ENCODE measurements around the gene SELENON. TPM values are rescaled to one million over a fixed set of nuclear protein-coding genes. Genes with fewer than 3 reads are reported as not detected.

SELENON gene
- total and polyA plus RNA-seq, 12 donors = 8.7 to 105 (median 67.8) TPM

DNA sequence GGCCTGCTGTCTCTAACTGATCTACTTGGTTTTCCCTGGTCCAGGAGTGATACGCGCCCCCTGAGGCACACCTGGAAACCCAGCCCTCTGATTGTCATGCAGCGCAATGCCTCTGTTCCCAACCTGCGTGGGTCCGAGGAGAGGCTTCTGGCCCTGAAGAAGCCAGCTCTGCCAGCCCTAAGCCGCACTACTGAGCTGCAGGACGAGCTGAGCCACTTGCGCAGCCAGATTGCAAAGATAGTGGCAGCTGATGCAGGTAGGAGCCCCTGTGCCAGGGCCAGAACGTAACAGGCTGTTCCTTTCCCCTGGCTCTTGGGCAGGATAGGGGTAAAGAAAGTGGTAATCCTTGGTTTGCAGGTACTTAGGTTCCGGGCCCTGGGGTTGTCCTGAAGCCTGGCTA, 26.6 kb downstream of the SELENON start:
- Histone ChIP-seq H3K9me3 (replicated peaks in 1 of 3) (no peaks in the 10 kb centered on the region), H3K27ac (peak overlapping the region in 4 of 5 donors; percentile 71 to 90 (median 82)), H3K4me3 (no peak overlapping the region), H3K27me3 (no peaks in the 10 kb centered on the region), H3K4me1 (replicated peaks in 1 of 2) (peaks cover 73 to 89% of the 10 kb centered on the region in 2 donors), H3K36me3 (replicated peaks in 1 of 2) (peaks cover 0 to 63% of the 10 kb centered on the region in 2 donors)
- no peak for DNase-seq
- intact Hi-C loops (cut with DNase I) = loop anchor here in 1 of 2 donors (10.0 kb wide), 1 partner anchor 168 kb away; the partner anchor contains the start of gene PAFAH2
- 90 to 98% (median 92%) methylated on average over 8 to 10 of the region's 10 CpGs for WGBS, 4 donors
- TF ChIP-seq POLR2A (IDR thresholded peaks at IDR 0.05) (no peak), CTCF (IDR thresholded peaks at IDR 0.05) (no peak)

DNA sequence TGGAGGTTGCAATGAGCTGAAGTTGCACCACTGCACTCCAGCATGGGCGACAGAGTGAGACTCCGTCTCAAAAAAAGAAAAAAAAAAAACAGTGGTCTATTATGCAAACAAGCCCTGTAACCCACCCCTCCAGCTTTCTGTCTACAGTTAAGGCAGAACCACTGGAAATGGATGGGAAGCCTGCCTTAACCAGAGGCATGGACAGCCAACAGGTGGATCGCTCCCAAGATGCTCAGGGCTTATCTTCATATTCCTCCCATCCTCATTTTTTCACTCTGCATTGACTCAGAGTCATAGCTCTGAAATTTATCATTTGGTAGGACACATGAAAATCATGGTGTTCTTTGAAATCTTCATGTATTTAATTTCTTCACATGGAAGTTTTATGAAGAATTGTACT, 28.5 kb downstream of the SELENON start:
- TF ChIP-seq POLR2A (IDR thresholded peaks at IDR 0.05) (no peak), CTCF (IDR thresholded peaks at IDR 0.05) (no peak)
- Histone ChIP-seq H3K27me3 (no peaks in the 10 kb centered on the region), H3K4me1 (replicated peaks in 1 of 2) (peaks cover 75 to 86% of the 10 kb centered on the region in 2 donors), H3K9me3 (replicated peaks in 1 of 3) (no peaks in the 10 kb centered on the region), H3K36me3 (replicated peaks in 1 of 2) (peaks cover 0 to 79% of the 10 kb centered on the region in 2 donors), H3K4me3 (no peak overlapping the region), H3K27ac (peak overlapping the region in 4 of 5 donors; percentile 50 to 85 (median 80))
- intact Hi-C loops (cut with DNase I) = loop anchor here in 1 of 2 donors (10.0 kb wide), 1 partner anchor 166 kb away; the partner anchor contains the start of gene PAFAH2
- WGBS, 4 donors = 58 to 89% (median 63%) methylated on average over 2 to 3 of the region's 3 CpGs
- no peak for DNase-seq

GRCh38 chr1:25829046-25829445, 29.1 kb downstream of the SELENON start:
- Histone ChIP-seq H3K4me3 (no peak overlapping the region), H3K4me1 (replicated peaks in 1 of 2) (peaks cover 75 to 87% of the 10 kb centered on the region in 2 donors), H3K27me3 (no peaks in the 10 kb centered on the region), H3K36me3 (replicated peaks in 1 of 2) (peaks cover 0 to 79% of the 10 kb centered on the region in 2 donors), H3K27ac (peak overlapping the region; percentile 39 to 85 (median 75)), H3K9me3 (replicated peaks in 1 of 3) (no peaks in the 10 kb centered on the region)
- intact Hi-C loops (cut with DNase I) = loop anchor here in 1 of 2 donors (10.0 kb wide), 1 partner anchor 166 kb away; the partner anchor contains the start of gene PAFAH2
- no peak for TF ChIP-seq CTCF (IDR thresholded peaks at IDR 0.05)
- TF ChIP-seq POLR2A (IDR thresholded peaks at IDR 0.05) = peak in 1 of 2 donors; percentile 11
- peak; percentile 56 to 83 (median 76) for DNase-seq
- 41 to 60% (median 45%) methylated on average over 1 of the region's 1 CpG for WGBS, 4 donors

GRCh38 chr1:25831569-25832196, 31.7 kb downstream of the SELENON start:
- no peak for DNase-seq
- Histone ChIP-seq H3K4me1 (replicated peaks in 1 of 2) (peaks cover 62 to 87% of the 10 kb centered on the region in 2 donors), H3K36me3 (replicated peaks in 1 of 2) (peaks cover 0 to 71% of the 10 kb centered on the region in 2 donors), H3K4me3 (no peak overlapping the region), H3K27ac (peak overlapping the region in 3 of 5 donors; percentile 47 to 85 (median 85)), H3K9me3 (replicated peaks in 1 of 3) (no peaks in the 10 kb centered on the region), H3K27me3 (no peaks in the 10 kb centered on the region)
- 34 to 39% (median 36%) methylated on average over 5 of the region's 5 CpGs for WGBS, 4 donors
- intact Hi-C loops (cut with DNase I) = no loop called here
- no peak for TF ChIP-seq POLR2A (IDR thresholded peaks at IDR 0.05)
- TF ChIP-seq CTCF (IDR thresholded peaks at IDR 0.05) = no peak

Data from adrenal gland (tissue), 12 donors.